T-helper 1 cell treated with Interleukin-12 subunit alpha and Interleukin-12 subunit beta and Interleukin-4 antibody, amounts not matched to agents 30 μg/mL and 1 μg/mL, for 36 hours (primary cell): ENCODE measurements around the gene MPST.
A peak's percentile ranks its signal among the peaks of the same experiment; 100 is the strongest.
"Not testable (repeated sequence)": the region's sequence is repeated elsewhere in the genome, so short reads cannot be mapped to it uniquely, and the experiment has no call there.

ENCODE experiments used
- H3K27ac Mint-ChIP-seq: one replicate; pipeline ENCODE4 v1.8.0; 2021; ENCODE audit warnings: mild to moderate bottlenecking, mixed read lengths
- H3K27me3 Mint-ChIP-seq: one replicate; pipeline ENCODE4 v1.8.0; 2021; ENCODE audit warnings: low read depth, mixed read lengths
- H3K36me3 Mint-ChIP-seq: one replicate; pipeline ENCODE4 v1.8.0; 2021; ENCODE audit warnings: low read depth, mixed read lengths
- H3K4me1 Mint-ChIP-seq: one replicate; pipeline ENCODE4 v1.8.0; 2021; ENCODE audit warnings: low read depth, mixed read lengths
- H3K4me3 Mint-ChIP-seq: one replicate; pipeline ENCODE4 v1.8.0; 2021; ENCODE audit warnings: mild to moderate bottlenecking, moderate library complexity, mixed read lengths
- H3K9me3 Mint-ChIP-seq: one replicate; pipeline ENCODE4 v1.8.0; 2021; ENCODE audit warnings: mixed read lengths

The MPST gene

GRCh38 chr22:37019309-37020191 lies at the start of gene MPST, which contains the start of gene TST:
TSS of gene MPST (plus strand) at chr22:37019742. CDS start at chr22:37019837, 95 bp downstream.
TSS of gene TST (minus strand) at chr22:37019447. CDS start at chr22:37018732, 715 bp downstream.
- Mint-ChIP-seq H3K36me3 (no peaks in the 10 kb centered on the region), H3K27me3 (peaks cover 6% of the 10 kb centered on the region), H3K4me3 (peak within 1 kb of the TSS; percentile 88), H3K4me1 (peaks cover 18% of the 10 kb centered on the region), H3K9me3 (no peaks in the 10 kb centered on the region), H3K27ac (peak within 1 kb of the TSS; percentile 73)

- Mint-ChIP-seq H3K4me3 (no peak overlapping the region), H3K4me1 (peaks cover 1% of the 10 kb centered on the region), H3K9me3 (no peaks in the 10 kb centered on the region), H3K27me3 (peaks cover 12% of the 10 kb centered on the region), H3K27ac (no peak overlapping the region), H3K36me3 (no peaks in the 10 kb centered on the region)
These were observed 48.0 kb upstream of the MPST start for GRCh38 chr22:36971341-36972125.

- Mint-ChIP-seq H3K9me3 (no peaks in the 10 kb centered on the region), H3K27ac (no peak overlapping the region), H3K36me3 (no peaks in the 10 kb centered on the region), H3K4me1 (peaks cover 9% of the 10 kb centered on the region), H3K27me3 (peaks cover 9% of the 10 kb centered on the region), H3K4me3 (peak overlapping the region; percentile 86)
These were observed 42.9 kb upstream of the MPST start for GRCh38 chr22:36976606-36977005.

GRCh38 chr22:36977401-36977861 lies 42.1 kb upstream of the MPST start:
- H3K36me3 Mint-ChIP-seq = no peaks in the 10 kb centered on the region
- H3K4me1 Mint-ChIP-seq = peaks cover 9% of the 10 kb centered on the region
- H3K9me3 Mint-ChIP-seq = no peaks in the 10 kb centered on the region

GRCh38 chr22:36977947-36978660 lies 41.4 kb upstream of the MPST start:
- Mint-ChIP-seq H3K27ac (peak overlapping the region; percentile 87), H3K27me3 (peaks cover 9% of the 10 kb centered on the region), H3K4me3 (peak overlapping the region; percentile 86), H3K36me3 (no peaks in the 10 kb centered on the region), H3K4me1 (peaks cover 9% of the 10 kb centered on the region), H3K9me3 (no peaks in the 10 kb centered on the region)

More at GRCh38 chr22:36977401-36977861, 42.1 kb upstream of the MPST start:
- peak overlapping the region; percentile 87 for H3K27ac Mint-ChIP-seq
- peaks cover 6% of the 10 kb centered on the region for H3K27me3 Mint-ChIP-seq
- peak overlapping the region; percentile 86 for H3K4me3 Mint-ChIP-seq

GRCh38 chr22:36979016-36979910 lies 40.3 kb upstream of the MPST start:
- no peak overlapping the region for H3K27ac Mint-ChIP-seq
- H3K4me1 Mint-ChIP-seq = peaks cover 9% of the 10 kb centered on the region
- H3K27me3 Mint-ChIP-seq = peaks cover 15% of the 10 kb centered on the region
- no peak overlapping the region for H3K4me3 Mint-ChIP-seq
- H3K9me3 Mint-ChIP-seq = no peaks in the 10 kb centered on the region
- no peaks in the 10 kb centered on the region for H3K36me3 Mint-ChIP-seq

- peaks cover under 1% of the 10 kb centered on the region for H3K36me3 Mint-ChIP-seq
- H3K27ac Mint-ChIP-seq = no peak overlapping the region
- H3K9me3 Mint-ChIP-seq = peaks cover 11% of the 10 kb centered on the region
- H3K4me1 Mint-ChIP-seq = peaks cover 9% of the 10 kb centered on the region
- peaks cover 15% of the 10 kb centered on the region for H3K27me3 Mint-ChIP-seq
- no peak overlapping the region for H3K4me3 Mint-ChIP-seq
These were observed 38.2 kb upstream of the MPST start for GRCh38 chr22:36981247-36981775.

GRCh38 chr22:36982136-36982535 lies 37.4 kb upstream of the MPST start:
- no peak overlapping the region for H3K4me3 Mint-ChIP-seq
- H3K27ac Mint-ChIP-seq = no peak overlapping the region
- H3K9me3 Mint-ChIP-seq = peaks cover 19% of the 10 kb centered on the region
- H3K27me3 Mint-ChIP-seq = peaks cover 15% of the 10 kb centered on the region
- peaks cover 2% of the 10 kb centered on the region for H3K36me3 Mint-ChIP-seq
- H3K4me1 Mint-ChIP-seq = peaks cover 7% of the 10 kb centered on the region

- H3K27ac Mint-ChIP-seq = no peak overlapping the region
- no peaks in the 10 kb centered on the region for H3K4me1 Mint-ChIP-seq
- H3K27me3 Mint-ChIP-seq = peaks cover 23% of the 10 kb centered on the region
- H3K4me3 Mint-ChIP-seq = no peak overlapping the region
- H3K9me3 Mint-ChIP-seq = peaks cover 24% of the 10 kb centered on the region
- peaks cover 2% of the 10 kb centered on the region for H3K36me3 Mint-ChIP-seq
These were observed 34.2 kb upstream of the MPST start for GRCh38 chr22:36985211-36985889.

- Mint-ChIP-seq H3K9me3 (peaks cover 24% of the 10 kb centered on the region), H3K27me3 (peaks cover 22% of the 10 kb centered on the region), H3K4me3 (no peak overlapping the region), H3K36me3 (peaks cover 2% of the 10 kb centered on the region), H3K4me1 (no peaks in the 10 kb centered on the region), H3K27ac (no peak overlapping the region)
These were observed 33.2 kb upstream of the MPST start for GRCh38 chr22:36986242-36986821.

GRCh38 chr22:36988075-36988832 lies 31.3 kb upstream of the MPST start:
- peaks cover 24% of the 10 kb centered on the region for H3K27me3 Mint-ChIP-seq
- H3K27ac Mint-ChIP-seq = no peak overlapping the region
- H3K4me1 Mint-ChIP-seq = no peaks in the 10 kb centered on the region
- H3K9me3 Mint-ChIP-seq = peaks cover 24% of the 10 kb centered on the region
- no peak overlapping the region for H3K4me3 Mint-ChIP-seq
- H3K36me3 Mint-ChIP-seq = peaks cover 2% of the 10 kb centered on the region

GRCh38 chr22:36989012-36989411 lies 30.5 kb upstream of the MPST start:
- H3K27ac Mint-ChIP-seq, H3K36me3 Mint-ChIP-seq, H3K4me3 Mint-ChIP-seq, H3K4me1 Mint-ChIP-seq: not testable (repeated sequence)
- Mint-ChIP-seq H3K27me3 (peaks cover 21% of the 10 kb centered on the region), H3K9me3 (peaks cover 24% of the 10 kb centered on the region)
